Measurements from ENCODE around the gene TMEM208.

DNA sequence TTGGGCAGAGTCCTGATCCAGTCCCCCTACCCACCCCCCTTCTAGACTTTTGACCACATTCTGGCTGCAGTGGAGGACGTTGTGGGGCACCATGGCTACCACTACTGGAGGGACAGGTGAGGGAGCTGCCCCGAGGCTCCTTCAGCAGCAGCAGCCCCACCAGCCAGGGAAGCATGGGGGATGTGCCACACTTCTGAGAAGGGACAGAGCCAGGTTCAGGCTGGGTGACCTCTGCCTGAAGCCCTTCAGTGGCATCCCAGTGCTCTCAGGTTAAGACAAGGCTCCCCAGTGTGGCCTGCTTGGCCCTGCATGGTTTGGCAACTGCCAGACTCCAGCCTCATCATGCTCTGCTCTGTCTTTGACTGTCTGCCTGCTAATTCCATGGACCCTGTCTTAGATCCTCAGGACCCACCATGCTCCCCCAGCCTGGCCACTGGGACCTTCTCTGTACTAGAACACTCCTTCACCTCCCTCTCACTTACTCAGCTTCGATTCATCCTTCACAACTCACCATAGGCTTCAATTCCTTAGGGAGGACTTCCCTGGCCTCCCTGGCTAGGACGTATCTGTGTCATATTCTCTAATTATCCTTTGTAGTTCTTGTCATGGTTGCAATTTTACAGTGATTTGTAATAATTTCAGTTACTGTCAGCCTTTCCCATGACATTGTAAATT, 30.7 kb downstream of the TMEM208 start:
- TF ChIP-seq, protein P1, sequence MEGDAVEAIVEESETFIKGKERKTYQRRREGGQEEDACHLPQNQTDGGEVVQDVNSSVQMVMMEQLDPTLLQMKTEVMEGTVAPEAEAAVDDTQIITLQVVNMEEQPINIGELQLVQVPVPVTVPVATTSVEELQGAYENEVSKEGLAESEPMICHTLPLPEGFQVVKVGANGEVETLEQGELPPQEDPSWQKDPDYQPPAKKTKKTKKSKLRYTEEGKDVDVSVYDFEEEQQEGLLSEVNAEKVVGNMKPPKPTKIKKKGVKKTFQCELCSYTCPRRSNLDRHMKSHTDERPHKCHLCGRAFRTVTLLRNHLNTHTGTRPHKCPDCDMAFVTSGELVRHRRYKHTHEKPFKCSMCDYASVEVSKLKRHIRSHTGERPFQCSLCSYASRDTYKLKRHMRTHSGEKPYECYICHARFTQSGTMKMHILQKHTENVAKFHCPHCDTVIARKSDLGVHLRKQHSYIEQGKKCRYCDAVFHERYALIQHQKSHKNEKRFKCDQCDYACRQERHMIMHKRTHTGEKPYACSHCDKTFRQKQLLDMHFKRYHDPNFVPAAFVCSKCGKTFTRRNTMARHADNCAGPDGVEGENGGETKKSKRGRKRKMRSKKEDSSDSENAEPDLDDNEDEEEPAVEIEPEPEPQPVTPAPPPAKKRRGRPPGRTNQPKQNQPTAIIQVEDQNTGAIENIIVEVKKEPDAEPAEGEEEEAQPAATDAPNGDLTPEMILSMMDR (IDR thresholded peaks at IDR 0.05), result no peak
- TF ChIP-seq POLR2AphosphoS5 (IDR thresholded peaks at IDR 0.05), result no peak
- no peak for TF ChIP-seq POLR2A (IDR thresholded peaks at IDR 0.05)
